Naive thymus-derived CD4-positive, alpha-beta T cell (primary cell): Measurements from ENCODE around the gene PTPRN2. TPM values are rescaled to one million over a fixed set of nuclear protein-coding genes. Genes with fewer than 3 reads are reported as not detected.
A peak's percentile ranks its signal among the peaks of the same experiment; 100 is the strongest.

Experiments
- ATAC-seq: fragments of 150-1000 bp; cut with Tn5 transposase; 2 replicates; pipeline ENCODE4 v1.10.0; 2021; ENCODE audit warnings: mild to moderate bottlenecking, moderate library complexity
- CTCF ChIA-PET: fragments of 350-600 bp; sonication (Branson Sonifier 250); formaldehyde crosslinking; loops from one replicate; lab custom pipeline; 2021; ENCODE audit warnings: antibody characterized with exemption; lab: Charles Lee
- POLR2A ChIA-PET: fragments of 350-600 bp; sonication (Branson Sonifier 250); formaldehyde crosslinking; loops from one replicate; lab custom pipeline; 2021; ENCODE audit warnings: antibody characterized with exemption, inconsistent platforms; lab: Charles Lee
- DNase-seq, 9 donors: peaks; one replicate each; pipeline versions ENCODE4 v3.0.0 to v3.0.0-alpha.2; 2020 to 2022; ENCODE audit warnings: mixed read lengths in 1 of 9
- H3K27ac ChIP-seq: one replicate; pipeline ENCODE4 v1.7.0; 2013; ENCODE audit warnings: mild to moderate bottlenecking, low read depth, low read length, moderate library complexity
- H3K27me3 ChIP-seq, 2 donors: one replicate each; pipeline ENCODE4 v1.7.0; 2013; ENCODE audit warnings: low read length in 2 of 2, mild to moderate bottlenecking in 2 of 2, moderate library complexity in 2 of 2; ENCODE audit not compliant: control insufficient read depth in 2 of 2, insufficient read depth in 2 of 2
- H3K36me3 ChIP-seq, 3 experiments: 1 replicate in 2 of 3; 2 replicates in 1 of 3; pipeline ENCODE4 v1.7.0; 2013; ENCODE audit warnings: low read length in 3 of 3, mild to moderate bottlenecking in 3 of 3, moderate library complexity in 1 of 3; ENCODE audit not compliant: insufficient read depth in 3 of 3, control insufficient read depth in 2 of 3
- H3K4me1 ChIP-seq, 2 donors: one replicate each; pipeline ENCODE4 v1.7.0; 2013; ENCODE audit warnings: low read length in 2 of 2, mild to moderate bottlenecking in 2 of 2, moderate library complexity in 1 of 2; ENCODE audit not compliant: control insufficient read depth in 2 of 2, insufficient read depth in 2 of 2
- H3K4me3 ChIP-seq: 2 replicates; pipeline ENCODE4 v1.7.0; 2013; ENCODE audit warnings: mild to moderate bottlenecking, low read length
- H3K9me3 ChIP-seq, 3 experiments: 1 replicate in 2 of 3; 2 replicates in 1 of 3; pipeline ENCODE4 v1.7.0; 2013; ENCODE audit warnings: low read length in 3 of 3; ENCODE audit not compliant: control insufficient read depth in 2 of 3
- H3K27ac Mint-ChIP-seq, 9 donors: one replicate each; pipeline ENCODE4 v1.8.0; 2020 to 2022; ENCODE audit warnings: mixed read lengths in 9 of 9, mild to moderate bottlenecking in 8 of 9, moderate library complexity in 5 of 9, inconsistent platforms in 2 of 9
- H3K27me3 Mint-ChIP-seq, 5 donors: one replicate each; pipeline ENCODE4 v1.8.0; 2021 to 2022; ENCODE audit warnings: mixed read lengths in 5 of 5, mild to moderate bottlenecking in 1 of 5
- H3K36me3 Mint-ChIP-seq, 5 donors: one replicate each; pipeline ENCODE4 v1.8.0; 2020 to 2022; ENCODE audit warnings: mixed read lengths in 5 of 5, mild to moderate bottlenecking in 3 of 5, inconsistent platforms in 1 of 5
- H3K4me1 Mint-ChIP-seq, 7 donors: one replicate each; pipeline ENCODE4 v1.8.0; 2020 to 2022; ENCODE audit warnings: mixed read lengths in 7 of 7, mild to moderate bottlenecking in 3 of 7, inconsistent platforms in 1 of 7
- H3K4me3 Mint-ChIP-seq, 10 donors: one replicate each; pipeline ENCODE4 v1.8.0; 2020 to 2022; ENCODE audit warnings: mild to moderate bottlenecking in 10 of 10, mixed read lengths in 10 of 10, moderate library complexity in 6 of 10, inconsistent platforms in 2 of 10
- H3K9me3 Mint-ChIP-seq, 11 donors: one replicate each; pipeline ENCODE4 v1.8.0; 2020 to 2022; ENCODE audit warnings: mixed read lengths in 11 of 11, mild to moderate bottlenecking in 4 of 11, inconsistent platforms in 1 of 11, moderate library complexity in 1 of 11
- intact Hi-C, 2 donors: fragments of 100-400 bp; cut with micrococcal nuclease; formaldehyde crosslinking; loops; one replicate each; pipeline ENCODE4 v1.15.1; 2023
- polyA plus RNA-seq, 2 donors: library from polyadenylated mRNA; unstranded; fragments of 300-500 nt; fragmentation: Illumina TruSeq; gene quantifications; one replicate each; pipeline ENCODE4 v1.2.3, GENCODE V29; 2021
- total RNA-seq, 6 experiments: library from RNA in 5 of 6; stranded (reverse) in 5 of 6; gene quantifications; 1 replicate in 5 of 6; 2 replicates in 1 of 6; pipeline ENCODE4 v1.2.3 and lab custom pipeline; 2021 to 2026

Gene PTPRN2
- total and polyA plus RNA-seq, 7 experiments from 2014 or later, result 0.58 to 2.3 (median 1.4) TPM

GRCh38 chr7:158073845-158074840 lies 513.5 kb downstream of the PTPRN2 start:
- H3K9me3 Mint-ChIP-seq, result peaks cover 0 to 7% (median 2%) of the 10 kb centered on the region in 11 donors
- intact Hi-C loops, result no loop called here
- ChIA-PET POLR2A (no interaction called here), CTCF (no interaction called here)
- Histone ChIP-seq H3K36me3 (no peaks in the 10 kb centered on the region), H3K27me3 (no peaks in the 10 kb centered on the region), H3K4me1 (no peaks in the 10 kb centered on the region), H3K27ac (no peak overlapping the region), H3K4me3 (no peak overlapping the region), H3K9me3 (no peaks in the 10 kb centered on the region)
- H3K4me3 Mint-ChIP-seq, result no peak overlapping the region
- H3K27me3 Mint-ChIP-seq, result peaks cover 0 to 19% (median 10%) of the 10 kb centered on the region in 5 donors
- H3K4me1 Mint-ChIP-seq, result no peaks in the 10 kb centered on the region
- ATAC-seq, result no peak
- H3K27ac Mint-ChIP-seq, result no peak overlapping the region
- peaks cover 0 to 2% (median 0%) of the 10 kb centered on the region in 5 donors for H3K36me3 Mint-ChIP-seq
- DNase-seq, result no peak

- DNase-seq, result no peak
- H3K27me3 ChIP-seq, result no peaks in the 10 kb centered on the region
- H3K36me3 Mint-ChIP-seq, result peaks cover 0 to 2% (median 0%) of the 10 kb centered on the region in 5 donors
Measured at GRCh38 chr7:158072991-158073730, 514.5 kb downstream of the PTPRN2 start.

GRCh38 chr7:158070222-158070920 lies 517.3 kb downstream of the PTPRN2 start:
- peak overlapping the region in 1 of 9 donors; percentile 33 for H3K27ac Mint-ChIP-seq
- peaks cover 0 to 2% (median 0%) of the 10 kb centered on the region in 5 donors for H3K36me3 Mint-ChIP-seq
- intact Hi-C loops, result no loop called here
- no peak for DNase-seq
- no peaks in the 10 kb centered on the region for H3K27me3 ChIP-seq
- no peak overlapping the region for H3K4me3 Mint-ChIP-seq
- no peaks in the 10 kb centered on the region for H3K36me3 ChIP-seq
- no peak overlapping the region for H3K27ac ChIP-seq
- ChIA-PET POLR2A (no interaction called here), CTCF (no interaction called here)
- H3K27me3 Mint-ChIP-seq, result peaks cover 0 to 10% (median 0%) of the 10 kb centered on the region in 5 donors
- H3K4me3 ChIP-seq, result no peak overlapping the region
- H3K9me3 ChIP-seq, result no peaks in the 10 kb centered on the region
- peaks cover 0 to 7% (median 2%) of the 10 kb centered on the region in 11 donors for H3K9me3 Mint-ChIP-seq
- H3K4me1 ChIP-seq, result no peaks in the 10 kb centered on the region
- no peak for ATAC-seq
- no peaks in the 10 kb centered on the region for H3K4me1 Mint-ChIP-seq

More at GRCh38 chr7:158072991-158073730, 514.5 kb downstream of the PTPRN2 start:
- Mint-ChIP-seq H3K4me3 (no peak overlapping the region), H3K27me3 (peaks cover 0 to 12% (median 5%) of the 10 kb centered on the region in 5 donors), H3K9me3 (peaks cover 0 to 7% (median 2%) of the 10 kb centered on the region in 11 donors), H3K27ac (no peak overlapping the region), H3K4me1 (no peaks in the 10 kb centered on the region)
- no peak for ATAC-seq
- CTCF ChIA-PET, result no interaction called here
- H3K27ac ChIP-seq, result no peak overlapping the region
- POLR2A ChIA-PET, result no interaction called here
- H3K4me3 ChIP-seq, result no peak overlapping the region
- intact Hi-C loops, result no loop called here
- H3K4me1 ChIP-seq, result no peaks in the 10 kb centered on the region
- no peaks in the 10 kb centered on the region for H3K36me3 ChIP-seq
- H3K9me3 ChIP-seq, result no peaks in the 10 kb centered on the region

- peaks cover 0 to 19% (median 0%) of the 10 kb centered on the region in 5 donors for H3K27me3 Mint-ChIP-seq
- no peaks in the 10 kb centered on the region for H3K36me3 ChIP-seq
- H3K27ac ChIP-seq, result no peak overlapping the region
- no peak overlapping the region for H3K4me3 ChIP-seq
- H3K4me1 Mint-ChIP-seq, result no peaks in the 10 kb centered on the region
- no peaks in the 10 kb centered on the region for H3K27me3 ChIP-seq
- no peaks in the 10 kb centered on the region for H3K4me1 ChIP-seq
- no peak overlapping the region for H3K4me3 Mint-ChIP-seq
- no peak for DNase-seq
- H3K9me3 ChIP-seq, result no peaks in the 10 kb centered on the region
- no peak overlapping the region for H3K27ac Mint-ChIP-seq
- H3K9me3 Mint-ChIP-seq, result peaks cover 0 to 7% (median 2%) of the 10 kb centered on the region in 11 donors
- H3K36me3 Mint-ChIP-seq, result peaks cover 0 to 2% (median 0%) of the 10 kb centered on the region in 5 donors
- no peak for ATAC-seq
- POLR2A ChIA-PET, result no interaction called here
- CTCF ChIA-PET, result no interaction called here
- intact Hi-C loops, result no loop called here
Measured at GRCh38 chr7:158068853-158069252, 518.8 kb downstream of the PTPRN2 start.

GRCh38 chr7:158067931-158068482 lies 519.6 kb downstream of the PTPRN2 start:
- Mint-ChIP-seq H3K27ac (peak overlapping the region in 1 of 9 donors; percentile 32), H3K4me1 (no peaks in the 10 kb centered on the region), H3K9me3 (peaks cover 0 to 7% (median 2%) of the 10 kb centered on the region in 11 donors), H3K4me3 (no peak overlapping the region), H3K27me3 (peaks cover 0 to 25% (median 0%) of the 10 kb centered on the region in 5 donors), H3K36me3 (peaks cover 0 to 5% (median 0%) of the 10 kb centered on the region in 5 donors)
- CTCF ChIA-PET, result no interaction called here
- DNase-seq (no peak), ATAC-seq (no peak)
- no peak overlapping the region for H3K4me3 ChIP-seq
- intact Hi-C loops, result no loop called here
- no peak overlapping the region for H3K27ac ChIP-seq
- POLR2A ChIA-PET, result no interaction called here
- no peaks in the 10 kb centered on the region for H3K27me3 ChIP-seq
- no peaks in the 10 kb centered on the region for H3K36me3 ChIP-seq
- H3K4me1 ChIP-seq, result no peaks in the 10 kb centered on the region
- no peaks in the 10 kb centered on the region for H3K9me3 ChIP-seq
